ENCODE data around the gene RAPGEF1.

- TF ChIP-seq POLR2A (IDR thresholded peaks at IDR 0.05): no peak
- TF ChIP-seq POLR2AphosphoS5 (IDR thresholded peaks at IDR 0.05): no peak
- no peak for TF ChIP-seq CTCF (IDR thresholded peaks at IDR 0.05)
- TF ChIP-seq EP300 (IDR thresholded peaks at IDR 0.05): no peak
Measured at GRCh38 chr9:131598121-131598520, 141.8 kb downstream of the RAPGEF1 start.
